ENCODE results near the gene DNAH2.

Gene DNAH2

DNA sequence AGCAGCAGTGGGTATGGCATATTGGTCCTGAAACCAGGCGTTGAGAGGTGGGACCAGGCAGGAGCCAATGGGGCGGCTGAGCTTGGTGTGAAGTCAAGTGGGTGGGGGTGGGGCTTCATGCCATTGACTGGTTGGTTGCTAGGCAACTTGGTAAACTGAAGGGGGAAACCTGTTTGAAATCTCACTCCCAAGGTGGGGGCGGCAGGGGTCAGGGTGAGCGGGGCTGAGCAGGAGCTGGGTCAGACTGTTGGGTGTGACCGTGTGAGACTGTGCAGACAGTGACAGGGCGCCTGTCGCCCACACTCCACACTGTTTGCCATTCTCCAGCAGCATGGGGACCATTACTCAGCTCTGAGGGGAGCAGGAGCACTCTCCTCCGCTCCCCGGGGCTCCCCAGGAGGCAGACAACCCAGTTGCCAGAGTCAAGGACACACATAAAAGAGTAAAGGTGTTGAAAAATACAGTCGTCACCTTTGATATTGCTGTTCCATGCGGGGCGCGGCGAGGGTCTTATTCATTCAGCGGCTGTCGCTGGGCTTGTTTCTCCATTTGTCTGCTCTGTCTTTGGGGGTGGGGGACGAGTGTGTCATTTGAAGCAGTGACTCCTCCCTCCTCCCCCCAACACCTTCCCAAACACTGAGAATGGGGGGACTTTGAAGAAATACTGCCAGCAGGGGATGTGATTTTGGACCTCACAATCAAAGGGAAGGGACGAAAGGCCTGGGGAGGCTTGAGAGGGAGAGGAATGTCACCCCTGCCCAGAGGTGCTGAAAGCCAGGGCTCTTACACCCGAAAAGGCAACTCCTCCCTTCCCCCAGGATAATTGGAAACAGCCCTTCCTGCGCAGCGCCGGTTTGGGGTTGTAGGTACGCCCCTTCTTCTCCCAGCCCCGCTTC lies 13.7 kb upstream of the DNAH2 start:
- DNase-seq = peak; percentile 95

DNA sequence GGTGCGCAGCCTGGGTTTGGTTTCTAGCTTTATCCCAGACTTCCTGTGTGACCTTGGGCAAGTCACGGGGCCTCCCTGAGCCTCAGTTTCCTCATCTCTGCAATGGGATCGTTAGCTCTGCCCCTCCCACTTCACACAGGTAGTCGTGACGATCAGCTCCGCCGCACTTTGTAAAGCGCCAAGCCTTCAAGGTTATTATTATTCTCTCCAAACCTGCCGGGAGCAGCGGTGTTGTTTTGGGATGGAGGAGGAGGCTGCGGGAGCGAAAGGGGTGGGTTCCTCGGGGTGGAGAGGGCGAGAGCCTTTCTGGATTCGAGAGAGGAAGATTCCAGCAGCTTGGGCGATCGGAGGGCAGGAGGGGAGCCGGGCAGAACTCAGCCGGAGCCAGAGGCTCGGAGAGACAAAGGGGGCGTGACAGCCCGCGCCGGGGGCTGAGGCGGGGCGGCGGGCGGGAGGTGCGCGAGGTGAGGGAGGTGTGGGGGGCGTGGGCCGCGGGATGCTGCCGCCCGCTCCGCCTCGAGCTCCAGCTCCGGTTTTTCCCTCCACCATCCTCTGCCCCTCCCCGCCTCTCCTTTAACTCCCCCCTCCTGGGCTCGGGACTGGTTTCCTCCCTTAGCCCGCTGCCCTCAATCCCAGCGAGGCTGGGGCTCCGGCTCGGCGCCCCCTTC lies 12.8 kb upstream of the DNAH2 start, which contains the start of gene EFNB3:
TSS of gene EFNB3 (plus strand) at position 602 of the 668 bp plus-strand sequence. CDS start 397 bp downstream, outside the sequence.
- peak; percentile 95 for DNase-seq

DNA sequence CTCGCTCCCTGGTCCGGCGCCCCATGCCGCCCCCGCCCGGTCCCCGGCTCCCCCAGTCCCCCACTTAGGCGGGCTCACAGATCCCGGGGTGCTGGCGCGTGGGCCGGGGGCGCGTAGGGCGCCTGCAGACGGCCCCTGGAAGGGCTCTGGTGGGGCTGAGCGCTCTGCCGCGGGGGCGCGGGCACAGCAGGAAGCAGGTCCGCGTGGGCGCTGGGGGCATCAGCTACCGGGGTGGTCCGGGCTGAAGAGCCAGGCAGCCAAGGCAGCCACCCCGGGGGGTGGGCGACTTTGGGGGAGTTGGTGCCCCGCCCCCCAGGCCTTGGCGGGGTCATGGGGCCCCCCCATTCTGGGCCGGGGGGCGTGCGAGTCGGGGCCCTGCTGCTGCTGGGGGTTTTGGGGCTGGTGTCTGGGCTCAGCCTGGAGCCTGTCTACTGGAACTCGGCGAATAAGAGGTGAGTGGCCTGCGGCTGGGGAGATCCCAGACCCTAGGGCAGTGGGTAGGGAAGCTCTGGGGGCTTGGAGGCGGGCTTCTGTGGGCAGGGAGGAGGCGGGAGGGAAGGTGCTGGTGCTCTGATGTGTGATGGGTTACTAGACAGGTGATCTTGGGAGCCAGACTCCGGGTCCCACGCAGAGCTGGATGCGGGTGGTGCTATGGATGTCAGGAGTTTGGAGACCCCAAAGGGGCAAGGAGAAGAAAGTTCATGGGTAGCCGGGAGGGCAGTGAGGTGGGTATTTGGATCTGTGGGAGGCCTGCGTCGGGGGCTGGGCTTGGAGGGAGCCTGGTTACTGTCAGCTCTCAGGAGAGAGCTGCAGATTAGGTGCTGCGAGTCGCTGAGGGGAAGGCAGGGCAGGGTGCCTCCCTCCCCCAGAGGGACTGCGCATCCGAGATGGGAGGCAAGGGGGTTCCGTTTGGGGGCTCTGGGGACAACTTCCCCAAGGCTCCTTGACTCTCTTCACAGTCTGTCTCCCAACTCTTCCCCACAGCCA lies 12.0 kb upstream of the DNAH2 start:
- DNase-seq = peak; percentile 70

DNA sequence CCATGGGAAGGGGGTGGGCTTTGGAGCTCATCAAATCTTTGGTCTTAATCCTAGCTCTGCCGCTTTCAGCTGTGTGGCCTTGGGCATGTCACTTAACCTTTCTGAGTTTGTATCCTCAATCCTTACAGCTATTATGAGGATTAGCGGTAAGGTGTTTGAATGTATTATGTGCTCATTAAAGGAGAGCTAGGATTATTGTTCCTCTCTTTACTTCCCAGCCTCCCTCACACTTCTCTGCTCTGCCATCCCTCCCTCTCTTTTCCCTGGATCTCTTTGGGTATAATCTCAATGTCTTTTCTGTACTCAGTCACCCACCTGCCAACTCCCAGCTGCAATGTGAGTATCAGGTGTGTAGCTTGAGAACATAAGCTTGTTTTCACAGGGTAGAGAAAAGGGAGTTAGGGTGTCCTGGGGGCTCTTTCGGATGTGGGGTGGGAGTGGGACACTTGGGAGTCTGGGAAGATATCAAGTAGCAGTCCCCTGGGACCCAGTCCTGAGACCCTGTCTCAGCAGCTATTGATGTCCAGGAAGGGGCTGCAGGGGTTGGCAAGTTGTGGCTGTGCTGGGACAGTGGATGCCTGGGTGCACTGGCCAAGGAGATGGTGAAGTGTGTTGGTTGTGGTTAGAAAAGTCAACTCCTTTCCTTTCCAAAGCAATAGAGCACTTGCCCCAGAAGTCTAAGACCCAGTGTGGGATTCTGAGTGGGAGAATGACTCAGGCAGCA lies 10.8 kb upstream of the DNAH2 start:
- peak; percentile 49 for DNase-seq

DNA sequence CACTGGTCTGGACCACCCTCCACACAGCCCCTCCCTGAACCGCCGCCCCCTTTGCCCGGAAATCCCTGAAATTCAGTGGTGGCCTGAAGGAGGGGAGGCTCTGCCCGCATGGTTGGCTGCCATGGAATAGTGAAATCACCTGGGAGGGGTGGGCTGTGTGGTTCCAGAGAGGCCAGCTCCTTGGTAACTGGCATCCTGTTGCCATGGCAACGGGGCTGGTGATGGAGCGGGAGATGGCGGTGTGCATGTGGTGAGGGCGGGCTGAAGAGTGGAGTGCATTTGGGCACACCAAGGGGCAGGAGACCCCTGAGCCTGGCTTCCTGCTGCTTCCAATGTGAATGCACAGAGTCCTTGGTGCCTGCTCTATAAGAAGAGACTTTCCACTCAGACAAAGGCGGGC lies 10.1 kb upstream of the DNAH2 start:
- DNase-seq = no peak

DNA sequence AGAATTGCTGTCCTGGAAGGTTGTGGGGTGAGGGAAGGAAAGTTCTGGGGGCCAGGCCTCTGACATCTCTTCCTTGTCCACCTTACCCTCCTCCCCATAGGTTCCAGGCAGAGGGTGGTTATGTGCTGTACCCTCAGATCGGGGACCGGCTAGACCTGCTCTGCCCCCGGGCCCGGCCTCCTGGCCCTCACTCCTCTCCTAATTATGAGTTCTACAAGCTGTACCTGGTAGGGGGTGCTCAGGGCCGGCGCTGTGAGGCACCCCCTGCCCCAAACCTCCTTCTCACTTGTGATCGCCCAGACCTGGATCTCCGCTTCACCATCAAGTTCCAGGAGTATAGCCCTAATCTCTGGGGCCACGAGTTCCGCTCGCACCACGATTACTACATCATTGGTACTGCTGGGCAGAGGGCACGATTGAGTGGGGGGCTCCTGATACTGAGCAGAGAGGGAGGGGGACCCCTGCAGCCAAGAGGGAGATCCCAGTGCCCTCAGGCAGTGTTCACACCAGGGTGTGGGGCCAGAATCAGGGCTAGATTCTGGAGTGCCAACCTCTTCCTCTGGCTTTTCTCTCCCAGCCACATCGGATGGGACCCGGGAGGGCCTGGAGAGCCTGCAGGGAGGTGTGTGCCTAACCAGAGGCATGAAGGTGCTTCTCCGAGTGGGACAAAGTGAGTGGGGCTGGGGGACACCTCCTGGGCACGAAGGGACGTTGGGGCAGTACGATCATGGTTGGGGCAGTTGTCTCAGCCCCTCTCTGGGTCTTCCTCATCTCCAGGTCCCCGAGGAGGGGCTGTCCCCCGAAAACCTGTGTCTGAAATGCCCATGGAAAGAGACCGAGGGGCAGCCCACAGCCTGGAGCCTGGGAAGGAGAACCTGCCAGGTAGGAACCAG lies 9.4 kb upstream of the DNAH2 start:
- DNase-seq = no peak

DNA sequence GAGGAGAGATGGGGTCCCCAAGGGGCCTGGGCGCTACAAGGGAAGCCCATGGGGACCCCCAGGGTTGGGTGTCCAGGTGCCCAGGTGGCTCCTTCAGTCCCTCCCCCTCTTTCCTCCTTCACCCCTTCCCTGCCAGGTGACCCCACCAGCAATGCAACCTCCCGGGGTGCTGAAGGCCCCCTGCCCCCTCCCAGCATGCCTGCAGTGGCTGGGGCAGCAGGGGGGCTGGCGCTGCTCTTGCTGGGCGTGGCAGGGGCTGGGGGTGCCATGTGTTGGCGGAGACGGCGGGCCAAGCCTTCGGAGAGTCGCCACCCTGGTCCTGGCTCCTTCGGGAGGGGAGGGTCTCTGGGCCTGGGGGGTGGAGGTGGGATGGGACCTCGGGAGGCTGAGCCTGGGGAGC lies 8.5 kb upstream of the DNAH2 start:
- DNase-seq = no peak

DNA sequence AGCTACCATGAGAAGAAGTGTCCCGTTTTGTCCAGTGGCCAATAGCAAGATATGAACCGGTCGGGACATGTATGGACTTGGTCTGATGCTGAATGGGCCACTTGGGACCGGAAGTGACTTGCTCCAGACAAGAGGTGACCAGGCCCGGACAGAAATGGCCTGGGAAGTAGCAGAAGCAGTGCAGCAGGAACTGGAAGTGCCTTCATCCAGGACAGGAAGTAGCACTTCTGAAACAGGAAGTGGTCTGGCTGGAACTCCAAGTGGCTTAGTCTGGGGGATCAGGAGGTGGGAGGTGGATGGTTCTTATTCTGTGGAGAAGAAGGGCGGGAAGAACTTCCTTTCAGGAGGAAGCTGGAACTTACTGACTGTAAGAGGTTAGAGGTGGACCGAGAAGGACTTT lies 7.2 kb upstream of the DNAH2 start:
- DNase-seq = no peak

DNA sequence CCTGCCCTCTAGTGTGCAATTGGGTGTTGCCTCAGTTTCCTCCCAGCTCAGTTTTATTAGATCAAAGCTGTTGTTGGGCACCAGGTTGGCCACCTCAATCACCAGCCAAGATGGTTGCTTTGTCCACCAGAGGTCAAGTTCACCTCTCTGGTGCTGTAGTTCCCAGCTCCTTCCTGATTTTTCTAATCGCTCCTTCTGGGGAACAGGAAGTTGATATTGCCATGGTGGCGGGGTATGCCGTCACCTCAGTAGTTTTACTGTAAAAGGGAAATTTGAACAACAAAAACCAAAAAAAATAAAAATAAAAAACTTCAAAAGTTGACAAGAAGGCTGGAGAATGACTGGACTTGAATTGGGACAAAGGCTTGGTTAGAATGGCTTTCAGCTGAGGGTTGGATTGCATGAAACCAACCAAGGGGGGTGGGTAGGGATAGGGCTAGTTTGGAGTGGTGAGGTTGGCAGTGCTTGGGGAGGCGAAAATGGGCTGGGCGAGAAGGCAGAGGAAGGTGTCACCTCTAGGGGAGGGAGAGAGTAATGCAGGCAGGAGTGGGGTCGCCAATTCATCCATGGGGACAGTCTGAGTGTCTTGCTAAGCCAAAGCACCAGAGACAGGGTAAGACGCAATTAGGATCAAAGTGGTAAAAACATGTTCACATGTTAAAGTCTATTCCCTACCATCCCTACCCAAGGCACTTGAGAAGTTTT lies 6.3 kb upstream of the DNAH2 start:
- peak; percentile 66 for DNase-seq

DNA sequence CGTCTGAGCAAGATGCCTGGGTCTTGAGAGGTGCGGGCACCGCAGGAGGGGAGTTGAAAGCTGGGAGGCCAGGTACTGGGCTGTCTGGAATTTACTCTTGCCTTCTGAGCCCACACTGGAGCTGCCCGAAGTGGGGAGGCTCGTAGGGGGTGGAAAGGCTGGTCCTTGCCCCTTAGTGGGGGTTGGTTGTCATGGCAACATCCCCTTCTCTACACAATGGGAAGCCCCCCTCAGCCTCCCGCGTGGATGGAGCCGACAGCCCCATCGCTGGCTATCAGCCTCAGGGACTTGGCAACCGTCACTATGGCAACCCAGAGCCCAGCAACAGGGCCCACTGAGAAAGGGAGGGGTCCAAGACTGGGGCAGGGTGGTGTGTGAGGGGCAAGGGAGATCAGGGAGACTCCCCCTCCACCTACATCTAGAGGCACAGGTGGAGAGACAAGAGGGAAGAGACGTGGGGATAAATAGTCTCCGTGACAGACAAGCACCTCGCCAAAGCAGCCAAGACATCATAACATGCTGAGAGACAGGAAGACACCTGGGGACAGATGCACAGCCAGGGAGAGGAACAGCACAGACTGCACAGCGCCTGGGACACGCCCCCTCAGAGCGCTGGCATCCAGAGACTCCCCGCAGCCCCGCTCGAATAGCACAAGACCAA lies 5.3 kb upstream of the DNAH2 start:
- peak; percentile 61 for DNase-seq

DNA sequence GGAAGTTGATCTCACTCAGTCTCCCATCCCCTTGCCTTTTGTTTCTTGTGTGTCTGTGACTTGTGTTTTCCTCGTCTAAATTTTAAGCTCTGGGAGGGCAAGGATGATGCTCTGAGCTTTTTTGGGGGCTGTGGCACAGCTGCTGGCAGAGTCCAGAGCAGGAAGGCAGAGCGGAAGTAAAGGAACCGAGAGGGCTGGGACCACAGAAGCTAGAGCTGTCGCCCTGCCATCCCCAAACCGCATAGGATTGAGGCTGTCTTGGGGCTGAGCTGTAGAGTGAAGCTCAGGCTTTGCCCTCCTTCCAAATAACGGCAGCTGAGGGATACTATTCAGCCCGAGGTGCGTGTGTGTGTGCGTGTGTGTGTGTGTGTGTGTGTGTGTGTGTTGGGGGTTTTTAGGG lies 3.8 kb upstream of the DNAH2 start:
- DNase-seq = no peak

DNA sequence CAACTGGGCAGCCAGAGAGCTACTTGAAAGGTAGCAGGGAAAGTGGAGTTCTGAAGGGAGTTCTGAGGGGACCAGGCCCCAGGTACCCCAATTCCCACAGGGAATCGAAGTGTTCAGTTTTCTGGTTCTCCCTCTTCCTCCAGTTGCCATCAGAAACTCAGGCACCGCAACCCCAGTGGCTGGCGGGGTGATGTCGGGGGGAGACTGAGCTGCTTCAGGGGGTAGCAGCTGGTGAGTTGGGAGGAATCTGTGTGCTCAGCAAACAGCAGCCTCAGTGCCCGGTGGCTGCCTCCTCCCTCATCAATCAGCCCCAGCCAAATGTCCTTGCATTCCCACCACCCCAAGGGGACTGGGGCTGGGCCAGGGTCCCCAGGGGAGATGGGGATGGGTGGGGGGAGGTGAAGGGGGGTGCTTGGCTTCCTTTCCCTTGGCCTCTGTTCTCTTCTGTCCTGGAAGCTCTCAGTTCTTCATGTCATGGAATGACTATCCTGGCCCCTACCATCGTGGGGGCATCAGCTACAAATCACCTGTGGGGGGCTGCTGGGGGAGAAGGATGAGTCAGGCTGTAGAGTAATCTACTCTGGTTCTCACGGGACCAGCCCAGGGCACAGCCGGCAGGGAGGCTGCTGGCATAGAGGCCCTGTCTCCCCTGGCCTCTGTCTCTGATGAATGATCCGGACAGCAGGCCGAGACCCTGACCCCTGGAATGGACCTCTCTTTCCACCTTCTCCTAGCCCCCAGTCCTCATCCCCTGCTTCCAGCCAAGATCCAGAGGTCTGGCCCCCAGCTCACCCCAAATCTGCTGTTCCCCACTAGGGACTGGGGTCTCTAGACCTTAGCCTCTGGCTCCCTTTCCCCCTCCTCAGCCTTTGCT lies 2.6 kb upstream of the DNAH2 start:
- DNase-seq = peak; percentile 63

DNA sequence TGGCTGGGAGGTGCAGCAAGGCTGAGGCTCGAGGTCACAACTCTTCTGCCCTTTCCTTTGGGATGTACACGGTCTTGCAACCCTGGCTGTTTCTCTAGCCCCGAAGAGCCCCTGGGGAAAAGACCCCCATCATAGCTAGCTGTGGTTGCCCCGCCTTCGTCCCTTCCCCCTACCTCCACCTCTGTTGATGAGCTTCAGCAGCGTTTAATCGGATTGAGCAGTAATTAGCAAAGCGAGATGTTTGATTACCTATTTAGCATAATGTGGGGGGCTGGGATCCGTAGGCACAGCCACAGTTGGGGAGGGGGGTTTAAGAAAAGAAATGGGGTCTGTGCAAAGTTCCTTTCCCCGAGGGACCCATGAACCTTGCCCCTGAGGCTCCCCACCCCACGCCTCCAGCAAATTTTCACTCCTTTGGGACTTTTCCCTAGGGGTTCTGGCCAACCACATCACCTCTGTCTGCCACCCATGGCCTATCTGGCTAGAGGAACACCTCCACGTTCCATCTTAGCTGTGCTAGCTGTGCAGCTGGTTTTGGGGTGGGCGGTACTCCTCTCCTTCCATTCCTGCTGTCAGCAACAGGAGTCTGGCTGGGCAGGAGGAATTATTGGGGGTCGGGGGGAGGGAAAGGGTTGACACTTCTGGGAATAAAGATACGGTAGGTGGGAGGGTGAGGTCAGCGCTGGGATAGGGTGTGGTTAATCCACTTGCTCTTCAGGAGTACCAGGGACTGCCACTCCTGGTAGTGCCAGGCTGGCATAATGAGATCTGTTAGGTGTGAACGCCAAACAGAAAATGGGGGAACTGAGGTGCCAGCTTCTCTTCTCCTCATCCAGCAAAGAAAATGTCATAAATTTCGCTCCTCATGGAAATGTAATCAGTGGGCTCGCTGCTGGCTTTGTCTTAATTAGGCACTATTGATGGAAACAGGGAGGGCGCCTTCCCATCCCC lies 1.3 kb upstream of the DNAH2 start:
- DNase-seq = peak; percentile 91

DNA sequence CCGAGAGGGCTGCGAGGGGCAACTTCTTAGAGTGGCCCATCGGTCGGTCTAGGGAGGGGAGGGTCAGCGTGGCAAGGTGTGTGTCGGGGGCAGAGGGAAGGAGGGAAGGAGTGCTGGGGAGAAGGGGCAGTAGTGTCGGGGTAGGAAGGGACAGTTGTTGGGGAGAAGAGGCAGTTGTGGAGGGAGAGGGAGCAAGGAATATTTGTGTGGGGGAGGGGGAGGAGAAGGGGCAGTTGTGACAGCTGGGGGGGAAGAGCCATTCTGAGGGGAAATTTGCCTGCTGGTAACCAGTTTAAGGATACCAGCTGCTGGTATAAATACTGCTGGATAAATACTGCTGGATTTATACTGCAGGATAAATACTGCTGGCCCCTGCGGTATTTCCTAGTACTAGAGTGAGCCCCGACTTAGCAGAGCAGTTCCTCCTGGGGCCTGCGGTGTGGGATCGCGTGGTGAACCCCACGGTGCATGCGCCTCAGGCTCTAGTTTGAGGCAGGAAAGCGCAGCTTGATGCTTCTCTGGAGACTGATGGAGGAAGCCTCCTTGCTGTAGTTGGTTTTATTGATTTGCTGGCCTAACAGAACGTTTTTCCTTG lies 309 bp downstream of the DNAH2 start:
- DNase-seq = peak; percentile 93

DNA sequence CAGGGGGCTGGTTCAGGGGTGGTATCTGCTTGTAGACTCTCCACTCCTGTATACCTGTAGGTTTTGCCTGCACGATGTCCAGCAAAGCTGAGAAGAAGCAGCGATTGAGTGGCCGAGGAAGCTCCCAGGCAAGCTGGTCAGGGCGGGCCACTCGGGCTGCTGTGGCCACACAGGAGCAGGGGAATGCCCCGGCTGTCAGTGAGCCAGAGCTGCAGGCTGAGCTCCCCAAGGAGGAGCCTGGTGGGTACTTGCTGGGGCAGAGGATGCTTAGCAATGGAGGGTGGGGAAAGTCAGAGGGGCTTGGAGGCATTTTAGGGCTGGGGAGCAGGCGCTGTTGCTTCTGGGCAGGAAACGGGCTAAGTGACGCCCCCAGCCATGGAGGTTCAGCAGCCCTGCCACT lies 2.1 kb downstream of the DNAH2 start:
- DNase-seq = no peak

DNA sequence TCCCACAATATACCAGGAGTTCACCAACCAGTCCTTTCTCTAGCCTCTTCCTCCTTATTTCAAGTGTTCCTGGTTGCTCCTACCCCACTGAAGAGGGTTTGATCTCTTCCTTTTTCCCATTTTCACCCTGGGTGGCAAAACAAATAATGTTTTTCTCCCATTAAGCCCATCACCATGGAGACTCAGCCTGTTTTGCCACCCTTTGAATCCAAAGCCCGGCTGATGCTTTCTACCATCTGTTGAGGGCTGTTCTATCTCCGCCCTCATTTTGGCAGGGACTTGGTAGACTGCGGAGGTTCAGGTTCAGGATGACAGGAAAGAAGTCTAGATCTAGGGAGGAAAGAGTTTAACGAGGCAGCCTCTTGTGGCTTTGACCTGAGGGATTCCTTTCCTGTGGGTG lies 2.6 kb downstream of the DNAH2 start:
- DNase-seq = peak; percentile 93

DNA sequence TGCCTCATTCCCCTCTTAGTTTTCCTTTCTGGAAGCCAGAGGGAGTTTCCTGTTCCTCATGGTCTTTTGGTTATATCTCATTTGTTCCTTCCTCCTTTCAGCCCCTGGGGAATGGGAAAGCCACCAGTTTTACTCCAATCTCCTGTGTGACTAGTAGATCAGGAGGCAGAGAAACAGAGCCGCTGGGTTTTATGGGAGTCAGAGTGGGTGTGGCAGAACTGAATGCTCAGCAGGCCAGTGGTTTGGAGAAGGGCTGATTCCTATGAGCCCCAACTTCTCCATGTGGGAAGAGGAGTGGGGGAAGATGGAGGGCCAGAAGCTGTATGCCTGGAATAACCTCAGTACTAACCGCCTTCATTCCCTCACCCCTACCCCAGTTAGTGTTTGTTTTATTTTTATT lies 4.1 kb downstream of the DNAH2 start:
- DNase-seq = no peak
